SK-N-SH treated with all-trans-retinoic acid at 6 μM for 48 hours (cell line): Measurements from ENCODE around the gene SETD4.

Source experiments
- ARNTL ChIP-seq: fragments of 450-650 bp; formaldehyde crosslinking; IDR thresholded peaks from 2 replicates; pipeline ENCODE4 v1.5.0; 2020; ENCODE audit warnings: low read depth, mild to moderate bottlenecking, moderate library complexity, borderline replicate concordance
- BACH2 ChIP-seq: fragments of 250-450 bp; sonication (Bioruptor Pico); IDR thresholded peaks from 2 replicates; pipeline ENCODE4 v1.9.0; 2021; ENCODE audit warnings: mild to moderate bottlenecking, borderline replicate concordance
- ESRRG ChIP-seq: fragments of 250-450 bp; sonication (Bioruptor Pico); IDR thresholded peaks from 2 replicates; pipeline ENCODE4 v1.6.1; 2021; ENCODE audit warnings: mild to moderate bottlenecking
- TCF4 ChIP-seq: fragments of 250-450 bp; sonication (Bioruptor Pico); IDR thresholded peaks from 2 replicates; pipeline ENCODE4 v1.8.0; 2021; ENCODE audit warnings: mild to moderate bottlenecking, moderate library complexity, borderline replicate concordance
- TOX ChIP-seq: fragments of 250-450 bp; sonication (Bioruptor Pico); IDR thresholded peaks from 2 replicates; pipeline ENCODE4 v1.8.0; 2021; ENCODE audit warnings: mild to moderate bottlenecking, moderate library complexity, borderline replicate concordance
- ZFP3 ChIP-seq: fragments of 250-450 bp; sonication (Bioruptor Pico); IDR thresholded peaks from 2 replicates; pipeline ENCODE4 v1.5.0; 2020; ENCODE audit warnings: mild to moderate bottlenecking, moderate library complexity
- TF ChIP-seq, protein P1 (sequence below): fragments of 250-450 bp; sonication (Bioruptor Pico); IDR thresholded peaks from 2 replicates; pipeline ENCODE4 v1.5.0; 2020; ENCODE audit warnings: mild to moderate bottlenecking, moderate library complexity
- TF ChIP-seq, protein P2 (sequence below): fragments of 250-450 bp; sonication (Bioruptor Pico); IDR thresholded peaks from 2 replicates; pipeline ENCODE4 v1.8.0; 2020; ENCODE audit warnings: mild to moderate bottlenecking, moderate library complexity, borderline replicate concordance
- TF ChIP-seq, protein P3 (sequence below): fragments of 250-450 bp; sonication (Bioruptor Pico); IDR thresholded peaks from 2 replicates; pipeline ENCODE4 v1.5.1; 2020; ENCODE audit warnings: low read depth, mild to moderate bottlenecking, moderate library complexity

DNA sequence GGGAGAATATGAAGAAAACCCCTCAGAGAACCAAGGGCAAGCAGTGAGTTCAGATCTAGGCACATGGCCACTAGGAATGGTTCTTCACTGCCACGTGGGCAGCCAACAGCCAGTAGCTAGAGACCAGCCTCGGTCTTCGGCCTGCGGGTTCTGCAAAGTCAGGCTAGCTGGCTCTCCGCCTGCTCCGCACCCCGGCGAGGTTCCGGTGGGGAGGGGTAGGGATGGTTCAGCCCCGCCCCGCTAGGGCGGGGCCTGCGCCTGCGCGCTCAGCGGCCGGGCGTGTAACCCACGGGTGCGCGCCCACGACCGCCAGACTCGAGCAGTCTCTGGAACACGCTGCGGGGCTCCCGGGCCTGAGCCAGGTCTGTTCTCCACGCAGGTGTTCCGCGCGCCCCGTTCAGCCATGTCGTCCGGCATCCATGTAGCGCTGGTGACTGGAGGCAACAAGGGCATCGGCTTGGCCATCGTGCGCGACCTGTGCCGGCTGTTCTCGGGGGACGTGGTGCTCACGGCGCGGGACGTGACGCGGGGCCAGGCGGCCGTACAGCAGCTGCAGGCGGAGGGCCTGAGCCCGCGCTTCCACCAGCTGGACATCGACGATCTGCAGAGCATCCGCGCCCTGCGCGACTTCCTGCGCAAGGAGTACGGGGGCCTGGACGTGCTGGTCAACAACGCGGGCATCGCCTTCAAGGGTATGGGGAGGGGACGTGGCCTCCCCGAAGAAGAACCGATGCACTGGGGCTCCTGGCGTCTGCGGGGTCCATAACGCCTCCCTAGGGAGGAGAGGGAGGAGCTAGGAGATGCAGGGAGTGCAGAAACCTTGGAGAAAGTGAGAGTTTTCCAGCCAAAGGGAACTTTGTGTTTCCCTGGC, 9.6 kb upstream of the SETD4 start, which contains the start of gene CBR1:
- TF ChIP-seq BACH2 (CRISPR knock-in tag) (no peak), TOX (no peak), ZFP3 (peak; percentile 56; the same call in 1 of the 2 replicates), TCF4 (CRISPR knock-in tag) (no peak), ESRRG (CRISPR knock-in tag) (no peak), ARNTL (CRISPR knock-in tag) (no peak)
- TF ChIP-seq, protein P1, sequence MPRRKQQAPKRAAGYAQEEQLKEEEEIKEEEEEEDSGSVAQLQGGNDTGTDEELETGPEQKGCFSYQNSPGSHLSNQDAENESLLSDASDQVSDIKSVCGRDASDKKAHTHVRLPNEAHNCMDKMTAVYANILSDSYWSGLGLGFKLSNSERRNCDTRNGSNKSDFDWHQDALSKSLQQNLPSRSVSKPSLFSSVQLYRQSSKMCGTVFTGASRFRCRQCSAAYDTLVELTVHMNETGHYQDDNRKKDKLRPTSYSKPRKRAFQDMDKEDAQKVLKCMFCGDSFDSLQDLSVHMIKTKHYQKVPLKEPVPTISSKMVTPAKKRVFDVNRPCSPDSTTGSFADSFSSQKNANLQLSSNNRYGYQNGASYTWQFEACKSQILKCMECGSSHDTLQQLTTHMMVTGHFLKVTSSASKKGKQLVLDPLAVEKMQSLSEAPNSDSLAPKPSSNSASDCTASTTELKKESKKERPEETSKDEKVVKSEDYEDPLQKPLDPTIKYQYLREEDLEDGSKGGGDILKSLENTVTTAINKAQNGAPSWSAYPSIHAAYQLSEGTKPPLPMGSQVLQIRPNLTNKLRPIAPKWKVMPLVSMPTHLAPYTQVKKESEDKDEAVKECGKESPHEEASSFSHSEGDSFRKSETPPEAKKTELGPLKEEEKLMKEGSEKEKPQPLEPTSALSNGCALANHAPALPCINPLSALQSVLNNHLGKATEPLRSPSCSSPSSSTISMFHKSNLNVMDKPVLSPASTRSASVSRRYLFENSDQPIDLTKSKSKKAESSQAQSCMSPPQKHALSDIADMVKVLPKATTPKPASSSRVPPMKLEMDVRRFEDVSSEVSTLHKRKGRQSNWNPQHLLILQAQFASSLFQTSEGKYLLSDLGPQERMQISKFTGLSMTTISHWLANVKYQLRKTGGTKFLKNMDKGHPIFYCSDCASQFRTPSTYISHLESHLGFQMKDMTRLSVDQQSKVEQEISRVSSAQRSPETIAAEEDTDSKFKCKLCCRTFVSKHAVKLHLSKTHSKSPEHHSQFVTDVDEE = peak; percentile 79; the same call in 1 of the 2 replicates
- TF ChIP-seq, protein P2, sequence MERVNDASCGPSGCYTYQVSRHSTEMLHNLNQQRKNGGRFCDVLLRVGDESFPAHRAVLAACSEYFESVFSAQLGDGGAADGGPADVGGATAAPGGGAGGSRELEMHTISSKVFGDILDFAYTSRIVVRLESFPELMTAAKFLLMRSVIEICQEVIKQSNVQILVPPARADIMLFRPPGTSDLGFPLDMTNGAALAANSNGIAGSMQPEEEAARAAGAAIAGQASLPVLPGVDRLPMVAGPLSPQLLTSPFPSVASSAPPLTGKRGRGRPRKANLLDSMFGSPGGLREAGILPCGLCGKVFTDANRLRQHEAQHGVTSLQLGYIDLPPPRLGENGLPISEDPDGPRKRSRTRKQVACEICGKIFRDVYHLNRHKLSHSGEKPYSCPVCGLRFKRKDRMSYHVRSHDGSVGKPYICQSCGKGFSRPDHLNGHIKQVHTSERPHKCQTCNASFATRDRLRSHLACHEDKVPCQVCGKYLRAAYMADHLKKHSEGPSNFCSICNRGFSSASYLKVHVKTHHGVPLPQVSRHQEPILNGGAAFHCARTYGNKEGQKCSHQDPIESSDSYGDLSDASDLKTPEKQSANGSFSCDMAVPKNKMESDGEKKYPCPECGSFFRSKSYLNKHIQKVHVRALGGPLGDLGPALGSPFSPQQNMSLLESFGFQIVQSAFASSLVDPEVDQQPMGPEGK (CRISPR knock-in tag) = no peak
- TF ChIP-seq, protein P3, sequence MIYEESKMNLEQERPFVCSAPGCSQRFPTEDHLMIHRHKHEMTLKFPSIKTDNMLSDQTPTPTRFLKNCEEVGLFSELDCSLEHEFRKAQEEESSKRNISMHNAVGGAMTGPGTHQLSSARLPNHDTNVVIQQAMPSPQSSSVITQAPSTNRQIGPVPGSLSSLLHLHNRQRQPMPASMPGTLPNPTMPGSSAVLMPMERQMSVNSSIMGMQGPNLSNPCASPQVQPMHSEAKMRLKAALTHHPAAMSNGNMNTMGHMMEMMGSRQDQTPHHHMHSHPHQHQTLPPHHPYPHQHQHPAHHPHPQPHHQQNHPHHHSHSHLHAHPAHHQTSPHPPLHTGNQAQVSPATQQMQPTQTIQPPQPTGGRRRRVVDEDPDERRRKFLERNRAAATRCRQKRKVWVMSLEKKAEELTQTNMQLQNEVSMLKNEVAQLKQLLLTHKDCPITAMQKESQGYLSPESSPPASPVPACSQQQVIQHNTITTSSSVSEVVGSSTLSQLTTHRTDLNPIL (CRISPR knock-in tag) = no peak
